ENCODE data around the gene SLC6A19. TPM values are rescaled to one million over a fixed set of nuclear protein-coding genes. Genes with fewer than 3 reads are reported as not detected.

The SLC6A19 gene
- total and polyA plus RNA-seq, 9 of the 15 experiments (the other 6 are each of a cell fraction or from before 2014, with no cell fraction given): 0.03 to 1.6 (median 0.59) TPM

GRCh38 chr5:1174122-1174936 is 27.1 kb upstream of the SLC6A19 start:
- 0 out of 4 replicates have a peak overlapping the region, but pooled peaks of 1 of the 2 experiments have one; percentile 28 for H3K9ac ChIP-seq (ENCODE audit: insufficient read depth in 1 of 2, low read depth in 2 of 2, low read length in 2 of 2)
- no peaks in the 10 kb centered on the region for H3K79me2 ChIP-seq (ENCODE audit: control insufficient read depth, insufficient read depth, low read length)
- DNase-seq (ENCODE audit: extremely low read depth in 1 of 4, low spot score in 3 of 4) (peak; percentile 72 to 85 (median 82)), ATAC-seq (peak; percentile 77), FAIRE-seq (peak; percentile 97)
- intact Hi-C loops (cut with micrococcal nuclease) (no loop called here), in situ Hi-C loops (cut with MboI) (loop anchor here (5.0 kb wide), 1 partner anchor 33 kb away; no protein-coding TSS in a partner anchor)
- 19% methylated on average over 24 of the region's 27 CpGs for WGBS (ENCODE audit: insufficient coverage, low coverage, missing lambda C conversion rate)
- peak overlapping the region; percentile 7; the same call in 1 of the 2 replicates for H2AFZ ChIP-seq (ENCODE audit: low read depth, low read length)
- no peaks in the 10 kb centered on the region for H3K36me3 ChIP-seq (ENCODE audit: control insufficient read depth, insufficient read depth, low read length)
- H3K4me1 ChIP-seq (replicated peaks in 1 of 2; ENCODE audit: control insufficient read depth in 2 of 2, insufficient read depth in 2 of 2, low read length in 2 of 2): peaks cover 6 to 48% of the 10 kb centered on the region in 2 experiments; a peak in 4 of 5 replicates
- H3K4me2 ChIP-seq (ENCODE audit: insufficient read depth, low read length): peak overlapping the region; percentile 7; the same call in 1 of the 2 replicates
- BruUV-seq (replicated peaks): no TSS peak
- no peak overlapping the region for H3K4me3 ChIP-seq
- H4K20me1 ChIP-seq (replicated peaks; ENCODE audit: control insufficient read depth, insufficient read depth, low read length): no peaks in the 10 kb centered on the region
- H3K27me3 ChIP-seq (ENCODE audit: control insufficient read depth in 2 of 2, insufficient read depth in 2 of 2, low read length in 2 of 2): peaks cover 8 to 26% of the 10 kb centered on the region in 2 experiments
- ChIA-PET POLR2A (interaction anchor here (0.6 to 1.6 kb wide), 5 partner anchors 10 to 255 kb away, joined by 3 to 4 read pairs (median 3); no protein-coding TSS in a partner anchor), CTCF (ENCODE audit: low intra/inter-chr PET ratio) (interaction anchor here (0.8 to 1.4 kb wide), 4 partner anchors 28 to 184 kb away, joined by 3 to 7 read pairs (median 4); no protein-coding TSS in a partner anchor)
- H3K9me3 ChIP-seq (replicated peaks; ENCODE audit: control insufficient read depth, insufficient read depth, low read depth, low read length): no peaks in the 10 kb centered on the region
- H3K9me1 ChIP-seq (ENCODE audit: control insufficient read depth, insufficient read depth, low read length): no peaks in the 10 kb centered on the region
- H3K27ac ChIP-seq (ENCODE audit: extremely low read depth, low read depth, low read length): no peak overlapping the region
- no peak for TF ChIP-seq MEF2A (IDR thresholded peaks at IDR 0.05; ENCODE audit: control insufficient read depth, low read depth, low read length)
- 0 out of 2 replicates have a peak, but pooled peaks have one; percentile 45 for TF ChIP-seq HMG20A (CRISPR knock-in tag; conservative IDR thresholded peaks at IDR 0.05)
- no peak for TF ChIP-seq HNRNPH1 (optimal IDR thresholded peaks at IDR 0.05; ENCODE audit: low read depth, low read length)
- TF ChIP-seq SREBF1 (IDR thresholded peaks at IDR 0.05; ENCODE audit: borderline replicate concordance, low read depth, low read length): no peak
- TF ChIP-seq ZNF785 (CRISPR knock-in tag; IDR thresholded peaks at IDR 0.05): no peak
- no peak for TF ChIP-seq HMGXB4 (CRISPR knock-in tag; IDR thresholded peaks at IDR 0.05)
- peak; percentile 73; the same call in 1 of the 2 replicates for TF ChIP-seq SMARCA4 (IDR thresholded peaks at IDR 0.05)
- TF ChIP-seq TCF15 (CRISPR knock-in tag; IDR thresholded peaks at IDR 0.05): no peak
- peak; percentile 46 for TF ChIP-seq JUNB (CRISPR knock-in tag; conservative IDR thresholded peaks at IDR 0.05)
- TF ChIP-seq ZNF76 (CRISPR knock-in tag; IDR thresholded peaks at IDR 0.05; ENCODE audit: borderline replicate concordance): no peak
- no peak for TF ChIP-seq EZH2 (IDR thresholded peaks at IDR 0.05; ENCODE audit: borderline replicate concordance, low read depth, low read length)
- TF ChIP-seq MXD1 (CRISPR knock-in tag; IDR thresholded peaks at IDR 0.05; ENCODE audit: borderline replicate concordance, poor library complexity, severe bottlenecking): no peak
- no peak for TF ChIP-seq CHAMP1 (IDR thresholded peaks at IDR 0.05)

All from K562 (cell line).